GM12878 (cell line): ENCODE data around the gene MED22.

ENCODE experiments used
- CHD2 ChIP-seq: IDR thresholded peaks from 2 replicates; pipeline ENCODE4 v1.6.1; 2011; ENCODE audit warnings: low read depth, low read length, improper control_type of control experiment, borderline replicate concordance
- FOXK2 ChIP-seq: fragments of 450-650 bp; IDR thresholded peaks from 2 replicates; pipeline ENCODE4 v1.6.1; 2017; ENCODE audit warnings: mild to moderate bottlenecking, moderate library complexity
- HCFC1 ChIP-seq: fragments of 150-350 bp; IDR thresholded peaks from 2 replicates; pipeline ENCODE4 v1.6.1; 2014; ENCODE audit warnings: low read length
- JUND ChIP-seq: IDR thresholded peaks from 2 replicates; pipeline ENCODE4 v1.6.1; 2012; ENCODE audit warnings: low read depth, mild to moderate bottlenecking, low read length, improper control_type of control experiment, moderate library complexity
- PAX5 ChIP-seq: IDR thresholded peaks from 2 replicates; pipeline ENCODE4 v1.6.1; 2011; ENCODE audit warnings: low read depth, low read length, borderline replicate concordance
- POLR2A ChIP-seq: IDR thresholded peaks from 2 replicates; pipeline ENCODE4 v1.6.1; 2011; ENCODE audit warnings: low read depth, mild to moderate bottlenecking, low read length
- STAT1 ChIP-seq: fragments of 450-650 bp; conservative IDR thresholded peaks from 2 replicates; pipeline ENCODE4 v1.6.1; 2014; ENCODE audit warnings: antibody characterized with exemption, mild to moderate bottlenecking
- ZNF274 ChIP-seq: IDR thresholded peaks from one replicate; pipeline ENCODE4 v1.8.0; 2011; ENCODE audit not compliant: insufficient read length, insufficient read depth
- ZZZ3 ChIP-seq: IDR thresholded peaks from 2 replicates; pipeline ENCODE4 v1.6.1; 2011; ENCODE audit warnings: low read depth; ENCODE audit not compliant: control insufficient read depth, insufficient read length
- TF ChIP-seq, protein P1 (sequence below), 3 experiments: IDR thresholded peaks in 2 of 3; conservative IDR thresholded peaks in 1 of 3; 2 replicates each; pipeline ENCODE4 v1.5.1; 2011; ENCODE audit warnings: low read depth in 3 of 3, low read length in 3 of 3, mild to moderate bottlenecking in 3 of 3, control low read depth in 2 of 3, moderate library complexity in 2 of 3, inconsistent platforms in 1 of 3, mixed read lengths in 1 of 3; ENCODE audit not compliant: control insufficient read depth in 2 of 3, insufficient read depth in 1 of 3; ENCODE audit errors: extremely low read depth in 1 of 3
- TF ChIP-seq, protein P2 (sequence below): IDR thresholded peaks from 2 replicates; pipeline ENCODE4 v1.6.1; 2011; ENCODE audit warnings: borderline replicate concordance, low read depth, mild to moderate bottlenecking, moderate library complexity, mixed read lengths, low read length; ENCODE audit not compliant: insufficient read depth; ENCODE audit errors: extremely low read length

DNA sequence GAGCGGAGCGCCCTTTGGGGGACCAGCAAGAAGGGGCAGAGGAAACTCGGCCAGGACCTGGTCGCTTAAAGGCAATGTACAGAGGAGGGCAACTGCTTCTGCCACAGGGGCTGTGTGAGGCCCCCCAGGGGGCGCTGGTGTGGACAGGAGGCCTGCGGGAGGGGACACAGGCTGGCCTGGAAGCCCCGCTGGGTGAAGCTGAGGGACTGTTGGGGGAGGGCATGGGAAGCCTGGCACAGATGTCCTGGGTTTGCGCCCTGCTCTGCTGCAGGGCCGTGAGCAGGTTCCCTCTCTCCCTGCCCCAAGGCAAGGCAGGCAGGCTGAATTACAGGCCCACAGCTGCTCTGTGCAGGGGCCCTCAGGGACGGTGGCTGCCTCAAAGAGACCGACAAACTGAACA lies 5.4 kb downstream of the MED22 start:
- TF ChIP-seq ZZZ3 (no peak), CHD2 (no peak), POLR2A (no peak), FOXK2 (no peak), HCFC1 (no peak), ZNF274 (no peak), STAT1 (no peak), JUND (no peak), PAX5 (no peak)
- TF ChIP-seq, protein P1, sequence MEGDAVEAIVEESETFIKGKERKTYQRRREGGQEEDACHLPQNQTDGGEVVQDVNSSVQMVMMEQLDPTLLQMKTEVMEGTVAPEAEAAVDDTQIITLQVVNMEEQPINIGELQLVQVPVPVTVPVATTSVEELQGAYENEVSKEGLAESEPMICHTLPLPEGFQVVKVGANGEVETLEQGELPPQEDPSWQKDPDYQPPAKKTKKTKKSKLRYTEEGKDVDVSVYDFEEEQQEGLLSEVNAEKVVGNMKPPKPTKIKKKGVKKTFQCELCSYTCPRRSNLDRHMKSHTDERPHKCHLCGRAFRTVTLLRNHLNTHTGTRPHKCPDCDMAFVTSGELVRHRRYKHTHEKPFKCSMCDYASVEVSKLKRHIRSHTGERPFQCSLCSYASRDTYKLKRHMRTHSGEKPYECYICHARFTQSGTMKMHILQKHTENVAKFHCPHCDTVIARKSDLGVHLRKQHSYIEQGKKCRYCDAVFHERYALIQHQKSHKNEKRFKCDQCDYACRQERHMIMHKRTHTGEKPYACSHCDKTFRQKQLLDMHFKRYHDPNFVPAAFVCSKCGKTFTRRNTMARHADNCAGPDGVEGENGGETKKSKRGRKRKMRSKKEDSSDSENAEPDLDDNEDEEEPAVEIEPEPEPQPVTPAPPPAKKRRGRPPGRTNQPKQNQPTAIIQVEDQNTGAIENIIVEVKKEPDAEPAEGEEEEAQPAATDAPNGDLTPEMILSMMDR (IDR thresholded peaks at IDR 0.05 in 2 of 3, conservative IDR thresholded peaks at IDR 0.05 in 1 of 3; ENCODE audit: control insufficient read depth in 2 of 3, extremely low read depth in 1 of 3, insufficient read depth in 1 of 3, low read depth in 3 of 3, low read length in 3 of 3), result peak in 2 of 3 experiments; percentile 5 to 36; a peak in 1 of 6 replicates
- TF ChIP-seq, protein P2, sequence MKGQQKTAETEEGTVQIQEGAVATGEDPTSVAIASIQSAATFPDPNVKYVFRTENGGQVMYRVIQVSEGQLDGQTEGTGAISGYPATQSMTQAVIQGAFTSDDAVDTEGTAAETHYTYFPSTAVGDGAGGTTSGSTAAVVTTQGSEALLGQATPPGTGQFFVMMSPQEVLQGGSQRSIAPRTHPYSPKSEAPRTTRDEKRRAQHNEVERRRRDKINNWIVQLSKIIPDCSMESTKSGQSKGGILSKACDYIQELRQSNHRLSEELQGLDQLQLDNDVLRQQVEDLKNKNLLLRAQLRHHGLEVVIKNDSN, result no peak
